RKO (cell line): Measurements from ENCODE around the gene RGS11.

Source experiments
- DNase-seq: peaks from one replicate; pipeline ENCODE4 v3.0.0-alpha.2; 2016; ENCODE audit warnings: low spot score

RGS11 gene

GRCh38 chr16:296806-297510 is 21.2 kb upstream of the RGS11 start:
- no peak for DNase-seq

DNA sequence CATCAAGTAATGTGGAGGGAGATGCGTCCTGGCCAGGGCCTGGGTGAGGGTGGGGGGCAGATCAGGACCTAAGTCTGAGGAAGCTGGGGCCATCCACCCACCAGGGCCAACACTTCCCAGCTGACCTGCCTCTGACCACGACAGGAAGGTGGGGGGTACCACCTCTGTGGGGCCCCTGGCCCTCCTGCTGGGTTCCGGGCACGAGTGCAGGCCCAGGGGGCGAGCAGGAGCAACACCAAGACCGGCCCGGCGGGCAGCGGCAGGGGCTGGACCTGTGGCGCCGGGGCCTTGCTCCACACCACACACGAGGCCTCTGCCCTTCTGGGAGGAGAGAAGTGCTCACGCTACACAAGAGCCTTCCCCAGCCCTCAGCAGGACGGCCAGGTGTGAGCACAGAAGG is 20.5 kb upstream of the RGS11 start:
- DNase-seq, result no peak

GRCh38 chr16:293043-293775 is 17.5 kb upstream of the RGS11 start:
- no peak for DNase-seq

DNA sequence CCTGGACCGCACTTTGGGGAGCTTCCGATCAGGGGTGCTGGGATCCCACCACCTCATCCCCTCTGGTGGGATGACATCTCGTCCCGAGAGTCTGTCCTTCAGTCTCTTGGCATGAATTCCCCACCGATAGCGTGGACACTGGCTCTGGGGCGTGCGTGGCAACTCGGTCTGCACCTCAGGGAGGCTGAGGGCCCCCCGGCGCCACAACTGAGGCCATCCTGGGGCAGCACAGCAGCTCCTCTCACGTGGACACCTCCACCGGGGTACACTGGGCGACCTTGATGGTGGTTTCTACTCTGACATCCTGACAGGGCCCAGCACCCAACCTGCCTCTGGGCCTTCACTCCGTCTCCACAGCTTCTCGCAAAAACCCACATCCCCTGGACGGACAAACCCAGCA is 15.8 kb upstream of the RGS11 start:
- no peak for DNase-seq

DNA sequence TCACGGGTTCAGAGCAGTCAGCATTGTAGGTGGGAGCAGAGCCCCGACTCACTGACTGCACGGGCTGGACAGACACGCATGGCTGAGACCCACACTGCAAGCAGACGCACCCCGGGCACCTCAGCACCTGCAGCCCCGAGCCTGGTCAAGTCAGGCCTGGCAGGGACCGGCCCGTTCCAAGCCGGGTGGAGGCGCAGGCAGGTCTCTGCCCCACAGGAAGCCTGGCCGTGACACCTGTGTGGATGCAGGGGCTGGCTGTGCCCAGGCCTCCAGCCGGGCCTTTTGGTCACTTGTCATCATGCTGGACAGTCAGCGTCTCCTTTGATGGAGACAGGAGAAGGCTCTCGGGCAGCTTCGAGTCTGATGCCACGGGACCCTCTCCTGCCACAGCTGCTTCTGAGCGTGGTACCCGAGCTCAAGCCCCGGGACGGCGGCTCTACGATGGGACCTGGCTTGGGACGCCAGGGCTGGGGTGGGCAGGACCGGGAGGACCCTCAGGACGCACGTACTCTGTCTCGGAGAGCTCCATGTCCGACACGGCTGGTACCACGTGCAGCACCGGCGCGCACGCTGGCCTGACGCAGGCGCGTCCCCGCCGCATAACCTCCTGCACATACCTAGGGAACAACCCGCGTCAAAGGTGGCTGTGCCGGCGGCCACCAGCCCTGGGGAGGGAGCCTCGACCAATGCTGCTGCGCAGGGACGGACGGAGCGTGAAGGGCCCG is 15.1 kb upstream of the RGS11 start:
- DNase-seq, result no peak

- DNase-seq, result no peak
Observed at GRCh38 chr16:290015-290680, 14.4 kb upstream of the RGS11 start.

- DNase-seq, result no peak
Observed at GRCh38 chr16:289395-289997, 13.8 kb upstream of the RGS11 start.

- DNase-seq, result no peak
Observed at GRCh38 chr16:287981-288920, 12.5 kb upstream of the RGS11 start.

GRCh38 chr16:287298-287811 is 11.6 kb upstream of the RGS11 start:
- no peak for DNase-seq

GRCh38 chr16:286491-287297 is 10.9 kb upstream of the RGS11 start:
- DNase-seq, result no peak

DNA sequence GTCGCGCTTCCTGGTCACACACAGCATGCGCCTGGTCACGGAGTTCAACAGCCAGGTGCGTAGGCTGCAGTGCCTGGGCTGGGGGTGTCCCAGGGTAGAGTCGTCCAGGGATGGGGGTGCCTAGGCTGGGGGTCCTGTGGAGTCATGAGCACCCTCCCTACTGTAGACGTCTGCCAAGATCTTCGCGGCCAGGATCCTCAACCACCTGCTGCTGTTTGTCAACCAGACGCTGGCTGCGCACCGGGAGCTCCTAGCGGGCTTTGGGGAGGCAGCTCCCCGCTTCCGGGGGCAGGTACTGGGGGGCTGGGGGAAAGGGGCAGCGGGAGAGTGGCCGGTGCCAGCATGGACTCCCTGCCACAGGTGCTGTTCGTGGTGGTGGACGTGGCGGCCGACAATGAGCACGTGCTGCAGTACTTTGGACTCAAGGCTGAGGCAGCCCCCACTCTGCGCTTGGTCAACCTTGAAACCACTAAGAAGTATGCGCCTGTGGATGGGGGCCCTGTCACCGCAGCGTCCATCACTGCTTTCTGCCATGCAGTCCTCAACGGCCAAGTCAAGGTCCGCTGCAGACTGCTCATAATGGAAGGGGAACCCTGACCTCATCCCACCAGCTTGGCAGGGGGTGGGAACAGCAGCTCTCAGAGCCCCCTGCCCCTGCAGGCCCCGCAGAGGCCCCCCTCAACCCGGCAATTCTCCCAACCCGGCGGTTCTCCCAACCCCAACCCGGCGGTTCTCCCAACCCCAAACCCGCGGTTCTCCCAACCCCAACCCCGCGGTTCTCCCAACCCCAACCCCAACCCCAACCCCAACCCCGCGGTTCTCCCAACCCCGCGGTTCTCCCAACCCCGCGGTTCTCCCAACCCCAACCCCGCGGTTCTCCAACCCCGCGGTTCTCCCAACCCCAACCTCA is 9.7 kb upstream of the RGS11 start:
- no peak for DNase-seq

GRCh38 chr16:284204-285120 is 8.7 kb upstream of the RGS11 start:
- DNase-seq, result no peak

DNA sequence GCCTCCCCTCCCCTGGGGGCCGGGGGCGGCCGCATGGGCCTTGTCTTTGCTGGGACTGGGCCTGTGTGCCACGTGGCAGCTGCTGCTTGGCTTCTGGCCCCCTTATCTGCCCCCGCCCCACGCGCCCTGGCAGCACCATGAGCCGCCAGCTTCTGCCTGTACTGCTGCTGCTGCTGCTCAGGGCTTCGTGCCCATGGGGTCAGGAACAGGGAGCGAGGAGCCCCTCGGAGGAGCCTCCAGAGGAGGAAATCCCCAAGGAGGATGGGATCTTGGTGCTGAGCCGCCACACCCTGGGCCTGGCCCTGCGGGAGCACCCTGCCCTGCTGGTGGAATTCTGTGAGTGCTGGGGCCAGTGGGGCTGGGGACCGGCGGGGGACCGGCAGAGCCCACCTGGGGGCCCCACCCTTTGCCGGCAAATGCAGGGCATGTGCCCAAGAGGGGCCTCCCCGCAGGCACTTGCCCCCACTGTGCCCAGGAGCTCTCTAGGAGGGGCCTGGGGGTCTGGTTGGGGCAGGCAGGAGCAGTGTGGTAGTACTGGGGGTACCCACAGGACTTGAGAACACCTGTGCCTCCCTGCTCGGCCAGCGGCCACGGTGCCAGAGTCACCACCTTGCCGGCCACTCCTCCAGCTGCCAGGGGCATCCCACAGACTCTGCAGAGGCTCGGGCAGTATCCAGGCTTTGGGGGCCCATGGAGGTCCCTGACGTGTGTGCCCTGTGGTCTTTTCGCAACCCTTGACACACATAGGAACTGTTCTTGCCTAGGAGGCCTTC is 7.5 kb upstream of the RGS11 start, which contains the start of gene PDIA2:
Gene PDIA2 (plus strand): TSS at position 132 of the 773 bp plus-strand sequence. CDS start 6 bp downstream, at position 138.
- DNase-seq, result no peak

- DNase-seq, result no peak
Observed at GRCh38 chr16:282491-282890, 6.7 kb upstream of the RGS11 start.

DNA sequence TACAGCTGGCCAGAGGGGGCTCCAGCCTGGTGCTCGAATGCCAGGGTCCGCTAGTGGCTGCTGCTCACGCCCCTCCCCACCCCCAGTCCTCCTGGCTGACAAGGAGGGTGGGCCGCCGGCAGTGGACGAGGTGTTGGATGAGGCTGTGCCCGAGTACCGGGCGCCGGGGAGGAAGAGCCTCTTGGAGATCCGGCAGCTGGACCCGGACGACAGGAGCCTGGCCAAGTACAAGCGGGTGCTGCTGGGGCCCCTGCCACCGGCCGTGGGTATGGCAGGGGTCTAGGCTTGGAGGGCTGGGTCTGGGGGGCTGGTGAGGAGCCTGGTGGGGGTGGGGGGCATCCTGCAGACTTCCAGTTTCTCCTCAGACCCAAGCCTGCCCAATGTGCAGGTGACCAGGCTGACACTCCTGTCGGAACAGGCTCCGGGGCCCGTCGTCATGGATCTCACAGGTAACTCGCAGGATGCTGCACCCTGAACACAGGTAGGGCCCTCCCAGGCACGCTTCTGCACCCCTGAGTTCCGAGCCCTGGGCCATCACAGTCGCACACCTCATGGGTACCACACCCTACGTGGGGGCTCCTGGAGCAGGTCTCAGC is 6.0 kb upstream of the RGS11 start:
- DNase-seq, result no peak

- DNase-seq, result no peak
Observed at GRCh38 chr16:280991-281659, 5.4 kb upstream of the RGS11 start.
